T-helper 9 cell (primary cell): ENCODE data around the gene ACTR3C.

Experiments
- DNase-seq: peaks from one replicate; pipeline ENCODE4 v3.0.0-alpha.2; 2020

The ACTR3C gene

DNA sequence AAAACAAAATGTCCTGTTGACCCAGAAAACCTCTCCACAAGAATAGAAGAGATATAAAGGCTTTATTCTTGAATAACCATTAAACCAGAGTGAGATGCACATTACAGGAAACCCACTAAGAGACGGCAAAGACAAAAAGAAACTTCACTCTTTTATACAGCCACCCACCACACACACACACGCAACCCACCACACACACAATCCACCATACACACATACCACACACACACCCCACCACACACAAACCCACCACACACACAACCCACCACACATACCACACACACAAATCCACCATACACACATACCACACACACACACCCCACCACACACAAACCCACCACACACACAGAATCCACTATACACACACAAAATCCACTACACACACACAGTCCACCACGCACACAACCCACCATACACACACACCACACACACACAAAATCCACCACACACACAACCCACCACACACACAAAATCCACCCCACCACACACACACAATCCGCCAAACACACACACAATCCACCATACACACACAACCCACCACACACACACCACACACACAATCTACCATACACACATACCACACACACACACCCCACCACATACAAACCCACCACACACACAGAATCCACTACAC, 35.8 kb upstream of the ACTR3C start:
- DNase-seq, result no peak

DNA sequence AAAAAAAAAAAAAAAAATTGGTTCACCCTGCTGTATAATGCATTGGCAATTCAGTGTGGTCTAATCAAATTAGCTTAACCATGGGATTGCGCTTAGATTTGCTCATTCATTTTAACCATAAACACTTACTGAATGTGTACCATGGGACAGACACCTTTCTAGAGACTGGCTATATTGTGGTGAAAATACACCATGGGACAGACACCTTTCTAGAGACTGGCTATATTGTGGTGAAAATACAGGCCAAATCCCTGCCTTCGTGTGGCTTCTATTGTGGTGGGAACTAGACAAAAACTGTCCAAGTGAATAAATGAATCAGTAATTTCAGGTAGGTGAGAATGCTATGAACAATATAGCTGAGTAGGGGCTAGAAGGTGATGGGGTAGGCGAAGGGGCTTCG, 35.1 kb upstream of the ACTR3C start:
- no peak for DNase-seq

DNA sequence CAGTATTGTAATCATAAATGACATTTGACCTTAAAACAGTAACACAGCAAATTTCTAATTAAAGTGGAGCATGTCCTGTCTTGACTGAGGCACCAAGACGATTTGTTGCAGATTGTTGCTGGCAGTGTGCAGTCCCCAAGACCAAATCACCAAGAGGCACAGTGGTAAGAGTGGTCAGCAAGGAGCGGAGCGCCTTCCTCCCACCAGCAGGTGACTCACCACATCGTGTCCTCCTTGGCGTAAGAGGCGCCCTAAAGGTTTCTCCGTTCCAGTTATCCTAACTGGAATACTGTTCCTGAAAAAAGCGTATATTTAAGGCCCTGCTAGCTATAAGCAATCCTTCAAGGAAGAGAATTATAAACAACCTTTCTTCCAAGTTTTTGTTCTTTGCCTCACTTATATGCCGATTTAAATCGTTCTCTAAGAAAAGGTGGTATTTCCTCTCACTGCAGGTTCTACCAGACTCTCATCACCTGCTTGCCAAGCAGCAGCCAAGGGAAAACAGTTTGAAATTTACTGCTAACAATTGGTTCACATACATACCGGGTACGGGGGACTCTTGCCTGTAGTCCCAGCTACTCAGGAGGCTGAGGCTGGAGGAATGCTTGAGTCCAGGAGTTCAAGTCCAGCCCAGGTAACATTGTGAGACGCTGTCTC, 34.6 kb upstream of the ACTR3C start:
- no peak for DNase-seq

DNA sequence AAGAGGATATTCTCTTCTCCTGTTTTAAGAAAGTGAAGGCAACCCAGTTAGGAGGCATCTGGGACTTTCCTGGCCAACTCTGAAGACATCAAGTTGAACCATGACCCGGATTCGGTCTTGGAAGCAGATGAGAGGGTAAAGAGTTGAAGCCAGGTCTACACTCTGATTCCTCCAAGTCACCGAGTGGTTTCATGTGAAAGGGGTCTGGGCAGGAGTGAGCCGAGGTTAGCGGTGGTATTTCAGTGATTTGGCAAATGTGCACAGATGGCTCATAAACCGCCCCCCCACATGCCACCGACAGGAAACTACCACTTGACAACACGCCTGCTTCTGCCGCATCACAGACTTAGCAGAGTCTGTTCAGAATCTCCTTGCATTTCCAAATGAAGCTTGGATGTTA, 33.9 kb upstream of the ACTR3C start:
- peak; percentile 50 for DNase-seq

- no peak for DNase-seq
These were observed 33.0 kb upstream of the ACTR3C start for GRCh38 chr7:150356265-150356897.

- DNase-seq, result no peak
These were observed 32.3 kb upstream of the ACTR3C start for GRCh38 chr7:150355666-150356059.

GRCh38 chr7:150351587-150352194, 28.3 kb upstream of the ACTR3C start:
- no peak for DNase-seq

GRCh38 chr7:150346922-150347321, 23.6 kb upstream of the ACTR3C start:
- no peak for DNase-seq

DNA sequence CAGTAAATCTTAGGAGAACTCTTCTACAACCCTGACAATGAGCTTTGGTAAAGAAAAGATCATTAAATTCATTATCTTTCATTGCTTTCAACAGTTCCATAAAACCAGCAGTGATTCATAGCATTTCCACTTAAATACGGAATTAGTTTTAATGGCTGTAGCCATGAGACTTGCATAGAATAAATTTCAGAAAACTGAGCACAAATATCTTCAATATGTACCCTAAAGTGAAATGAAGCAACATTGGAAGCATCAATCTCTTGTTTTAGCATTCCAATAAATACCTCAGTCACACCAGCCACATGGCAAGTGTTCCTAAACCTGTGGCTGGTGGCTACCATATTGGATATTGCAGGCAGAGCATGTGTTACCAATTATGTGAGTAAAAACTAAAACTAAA, 21.7 kb upstream of the ACTR3C start:
- DNase-seq, result no peak

- no peak for DNase-seq
These were observed 21.0 kb upstream of the ACTR3C start for GRCh38 chr7:150344299-150344698.

- no peak for DNase-seq
These were observed 19.9 kb upstream of the ACTR3C start for GRCh38 chr7:150343225-150343624.

DNA sequence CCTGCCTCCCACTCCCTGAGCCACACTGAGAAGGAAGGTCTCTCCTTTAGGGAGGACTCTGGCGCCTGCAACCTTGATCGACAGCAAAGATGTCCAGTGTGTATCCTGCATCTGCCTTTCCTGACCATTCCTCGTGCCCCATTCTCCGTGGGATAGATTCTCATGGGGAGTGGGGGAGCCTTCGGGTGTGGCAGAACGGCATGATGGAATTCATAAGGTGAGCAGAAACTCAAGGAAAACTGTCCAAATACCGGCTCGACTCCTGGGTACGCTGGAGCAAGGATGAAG, 18.7 kb upstream of the ACTR3C start:
- no peak for DNase-seq

DNA sequence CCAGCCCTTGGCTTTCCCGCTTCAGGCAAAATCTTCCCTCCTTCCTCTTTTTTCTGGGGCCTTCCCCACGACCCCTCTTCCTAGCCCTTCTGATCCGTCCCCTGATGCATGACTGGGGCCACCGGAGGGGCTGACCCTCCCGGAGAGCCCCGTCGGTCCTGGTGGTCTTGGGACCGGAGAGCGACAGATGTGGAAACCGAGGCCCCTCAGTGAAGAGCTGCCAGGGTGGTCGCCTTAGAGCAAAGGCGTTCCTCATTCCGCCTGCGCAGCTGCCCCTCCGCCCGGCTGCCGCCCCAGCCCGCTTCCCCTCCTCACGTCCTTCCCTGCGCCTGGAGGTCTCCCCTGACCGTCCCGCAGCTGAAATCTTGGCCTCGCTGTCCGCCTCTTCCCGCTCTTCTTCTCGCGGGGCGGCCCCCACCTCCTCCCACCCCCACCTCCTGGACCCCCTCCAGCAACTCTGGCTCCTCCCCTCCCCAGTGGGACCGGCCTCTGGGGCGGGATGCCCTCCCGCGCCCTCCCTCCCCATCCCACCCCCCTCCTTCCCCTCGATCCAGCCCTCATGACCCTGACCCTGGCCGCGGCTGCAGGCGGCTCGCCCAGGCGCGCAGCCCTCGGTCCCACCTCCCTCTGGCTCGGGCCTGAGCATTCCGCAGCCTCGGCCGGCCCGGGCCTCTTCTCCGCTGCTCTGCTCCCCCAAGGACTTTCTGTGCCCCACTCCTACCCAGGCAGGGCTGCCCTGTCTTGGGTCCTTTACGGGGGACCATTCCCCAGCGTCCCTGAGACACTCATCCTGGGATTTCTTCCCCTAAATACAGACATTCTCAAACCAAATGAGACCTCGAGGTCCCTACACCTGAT, 18.1 kb upstream of the ACTR3C start, which contains the start of gene RARRES2:
Gene RARRES2 (minus strand): TSS at position 367 of the 858 bp plus-strand sequence. CDS start 1,020 bp downstream, outside the sequence.
- no peak for DNase-seq

DNA sequence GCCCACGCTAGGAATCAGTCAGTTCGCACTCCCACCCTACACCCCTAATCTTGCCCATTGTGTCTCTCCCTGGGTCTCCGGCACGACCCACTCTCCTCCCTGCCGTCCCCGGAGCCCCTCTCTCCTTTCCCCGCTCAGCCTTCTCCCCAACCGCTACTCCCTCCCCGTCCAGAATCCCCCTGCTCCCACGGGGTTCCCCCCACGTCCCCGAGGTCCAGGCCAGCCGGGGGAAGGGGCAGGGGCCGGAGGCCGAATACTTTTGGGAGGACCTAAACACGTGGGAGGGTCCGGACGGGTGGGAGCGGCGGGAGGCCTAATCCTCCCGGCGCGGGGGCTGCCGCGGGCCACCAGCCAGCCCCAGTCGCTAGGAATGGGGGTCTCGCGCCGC, 17.5 kb upstream of the ACTR3C start:
- DNase-seq, result no peak

DNA sequence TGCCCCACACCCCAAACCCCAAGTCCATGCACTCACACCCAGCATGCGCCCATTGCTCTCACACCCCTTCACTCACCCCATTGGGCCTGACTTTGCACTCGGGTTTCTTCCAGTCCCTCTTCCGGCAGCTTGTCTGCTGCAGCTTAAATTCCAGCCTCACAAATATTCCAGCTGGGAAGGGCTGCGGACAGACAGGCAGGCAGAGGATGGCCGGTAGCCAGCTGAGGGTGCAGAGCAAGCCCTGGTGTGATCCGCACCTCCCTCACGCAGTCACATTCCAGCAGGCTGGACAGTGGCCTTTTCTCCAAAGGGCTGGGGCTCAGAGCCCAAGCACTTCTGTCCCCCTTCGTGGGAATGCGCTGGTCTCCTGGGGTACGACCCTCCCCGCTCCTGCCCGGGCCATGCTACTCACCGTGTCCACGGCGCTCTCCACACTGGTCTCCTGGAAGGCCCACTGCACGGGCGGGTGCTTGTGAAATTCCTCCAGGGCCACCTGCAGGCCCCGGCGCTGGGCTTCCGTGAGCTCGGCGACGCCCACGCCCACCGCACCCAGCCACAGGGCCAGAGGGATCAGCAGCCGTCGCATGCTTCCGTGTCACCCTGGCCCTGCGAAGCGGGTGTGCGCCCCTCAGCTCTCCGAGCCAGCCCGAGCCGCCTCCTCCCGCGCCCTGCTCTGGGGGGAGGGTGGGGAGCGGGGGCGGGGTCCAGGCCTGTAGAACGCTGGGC, 16.8 kb upstream of the ACTR3C start:
- DNase-seq, result no peak

DNA sequence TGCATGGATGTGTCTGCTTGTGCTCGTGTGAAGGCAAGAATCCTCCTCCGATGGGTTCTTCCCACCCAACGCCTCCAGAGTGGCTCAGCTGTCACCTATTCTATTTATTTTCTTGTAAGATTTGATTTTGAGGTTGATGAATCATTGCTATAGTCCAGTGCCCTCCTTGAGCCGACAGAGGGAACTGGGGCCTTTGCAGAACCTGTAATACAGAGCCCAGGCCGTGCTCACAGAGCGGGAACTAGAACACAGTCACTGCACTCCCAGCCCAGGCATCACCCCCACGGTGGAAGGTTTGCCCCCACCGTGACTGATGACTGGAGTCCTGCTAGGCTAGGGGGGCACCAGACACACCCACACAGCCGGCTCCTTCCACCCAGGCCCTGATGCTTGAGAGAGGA, 16.1 kb upstream of the ACTR3C start:
- DNase-seq, result no peak

DNA sequence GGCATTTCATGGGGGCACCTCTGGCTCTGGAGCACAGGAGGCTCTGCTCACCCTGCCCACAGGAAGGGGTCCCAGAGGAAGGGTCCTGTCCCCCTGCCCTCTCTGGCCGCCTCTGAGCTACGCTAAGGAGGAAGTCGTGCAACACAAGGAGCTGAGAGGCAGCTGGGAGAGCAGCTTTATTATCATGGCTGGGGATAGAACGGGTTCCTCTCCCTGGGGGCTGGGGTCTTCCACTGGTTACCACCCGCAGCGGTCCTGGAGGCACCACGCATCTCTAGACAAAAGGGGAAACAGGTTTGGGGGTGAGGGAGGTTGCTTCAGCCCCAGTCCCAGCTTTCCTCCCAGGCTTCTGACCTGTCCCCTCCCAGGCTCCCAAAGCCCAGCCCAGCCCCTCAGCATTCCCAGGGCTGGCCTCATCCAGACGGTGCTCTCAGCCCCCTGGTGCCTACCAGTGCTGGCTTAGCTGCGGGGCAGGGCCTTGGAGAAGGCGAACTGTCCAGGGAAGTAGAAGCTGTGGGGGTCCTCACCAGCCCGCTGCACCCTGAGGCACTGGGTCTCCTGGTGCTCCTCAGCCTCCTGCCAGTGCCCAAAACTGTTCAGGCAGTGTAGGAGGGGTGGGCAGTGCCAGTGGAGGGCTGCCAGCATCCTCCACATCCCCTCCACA, 15.0 kb upstream of the ACTR3C start:
- DNase-seq, result no peak

GRCh38 chr7:150337659-150338081, 14.3 kb upstream of the ACTR3C start:
- DNase-seq, result no peak

- no peak for DNase-seq
These were observed 13.8 kb upstream of the ACTR3C start for GRCh38 chr7:150337179-150337578.

GRCh38 chr7:150336746-150337145, 13.4 kb upstream of the ACTR3C start:
- no peak for DNase-seq

GRCh38 chr7:150335774-150336112, 12.4 kb upstream of the ACTR3C start:
- DNase-seq, result no peak
